Keratinocyte (primary cell): ENCODE results near the gene EPHB2. TPM values are rescaled to one million over a fixed set of nuclear protein-coding genes. Genes with fewer than 3 reads are reported as not detected.
A peak's percentile ranks its signal among the peaks of the same experiment; 100 is the strongest.

Experiments used
- DNase-seq: peaks from one replicate; pipeline ENCODE4 v3.0.0-alpha.2; 2011; ENCODE audit warnings: low read depth, missing footprints, low spot score
- FAIRE-seq: peaks from 2 replicates; lab custom pipeline; 2011; peaks lifted over from hg19 to GRCh38; lab: Jason Lieb, UNC
- H2AFZ ChIP-seq: 2 replicates; pipeline ENCODE4 v1.6.0; 2012; ENCODE audit warnings: low read length, control low read depth, inconsistent platforms; ENCODE audit not compliant: control insufficient read depth
- H3K27ac ChIP-seq: 2 replicates; pipeline ENCODE4 v1.5.1; 2011; ENCODE audit warnings: low read length; ENCODE audit not compliant: control insufficient read depth, insufficient read depth
- H3K27me3 ChIP-seq: 3 replicates; pipeline ENCODE4 v1.6.0; 2011; ENCODE audit warnings: low read length; ENCODE audit not compliant: control insufficient read depth, insufficient read depth; ENCODE audit errors: extremely low read depth
- H3K36me3 ChIP-seq, 2 experiments: 2 replicates in 1 of 2; 3 replicates in 1 of 2; pipeline ENCODE4 v1.5.1; 2011; ENCODE audit warnings: low read length in 2 of 2, mild to moderate bottlenecking in 1 of 2; ENCODE audit not compliant: control insufficient read depth in 2 of 2, insufficient read depth in 2 of 2; ENCODE audit errors: extremely low read depth in 1 of 2
- H3K4me1 ChIP-seq: 3 replicates; pipeline ENCODE4 v1.5.1; 2011; ENCODE audit warnings: low read length; ENCODE audit not compliant: control insufficient read depth, insufficient read depth; ENCODE audit errors: extremely low read depth
- H3K4me2 ChIP-seq: 3 replicates; pipeline ENCODE4 v1.6.0; 2011; ENCODE audit warnings: low read depth, low read length; ENCODE audit not compliant: control insufficient read depth, insufficient read depth; ENCODE audit errors: extremely low read depth
- H3K4me3 ChIP-seq, 3 experiments: fragments of 200-600 bp in 1 of 3; sonication (generic) in 1 of 3; 2 replicates in 2 of 3; 3 replicates in 1 of 3; pipeline ENCODE4 v1.5.1; 2011 to 2016; ENCODE audit warnings: low read length in 3 of 3, mild to moderate bottlenecking in 3 of 3, control low read depth in 2 of 3, inconsistent platforms in 1 of 3, low read depth in 1 of 3, mixed read lengths in 1 of 3, mixed run types in 1 of 3, moderate library complexity in 1 of 3; ENCODE audit not compliant: control insufficient read depth in 2 of 3, insufficient read depth in 2 of 3; ENCODE audit errors: extremely low read depth in 1 of 3
- H3K79me2 ChIP-seq: 2 replicates; pipeline ENCODE4 v1.6.0; 2012; ENCODE audit warnings: low read length; ENCODE audit not compliant: control insufficient read depth, insufficient read depth
- H3K9ac ChIP-seq: 3 replicates; pipeline ENCODE4 v1.6.0; 2011; ENCODE audit warnings: low read length; ENCODE audit not compliant: control insufficient read depth, insufficient read depth; ENCODE audit errors: extremely low read depth
- H3K9me1 ChIP-seq: 3 replicates; pipeline ENCODE4 v1.6.0; 2011; ENCODE audit warnings: low read length; ENCODE audit not compliant: control insufficient read depth, insufficient read depth; ENCODE audit errors: extremely low read depth
- H3K9me3 ChIP-seq: 2 replicates; pipeline ENCODE4 v1.5.1; 2012; ENCODE audit warnings: low read depth, low read length; ENCODE audit not compliant: control insufficient read depth
- H4K20me1 ChIP-seq: 3 replicates; pipeline ENCODE4 v1.6.0; 2011; ENCODE audit warnings: low read length; ENCODE audit not compliant: control insufficient read depth, insufficient read depth; ENCODE audit errors: extremely low read depth
- CTCF ChIP-seq, 3 experiments: IDR thresholded peaks in 1 of 3; conservative IDR thresholded peaks in 1 of 3; optimal IDR thresholded peaks in 1 of 3; 2 replicates in 2 of 3; 3 replicates in 1 of 3; pipeline versions ENCODE3 to v1.5.1; 2011; ENCODE audit warnings: low read length in 3 of 3, mild to moderate bottlenecking in 3 of 3, moderate library complexity in 2 of 3, control low read depth in 1 of 3, inconsistent platforms in 1 of 3; ENCODE audit not compliant: insufficient read depth in 2 of 3; ENCODE audit errors: extremely low read depth in 1 of 3
- EZH2 ChIP-seq: IDR thresholded peaks from one replicate; pipeline ENCODE4 v1.6.1; 2012; ENCODE audit warnings: inconsistent platforms, mild to moderate bottlenecking, low read length, moderate library complexity
- dilution Hi-C: fragments of 300-500 bp; cut with MboI; formaldehyde crosslinking; loops from one replicate; pipeline ENCODE4 v1.7.0; 2020; ENCODE audit warnings: low sequenced_read_pairs; ENCODE audit not compliant: extremely low pct_ligation_motif_present
- polyA plus RNA-seq, 5 experiments: library from polyadenylated mRNA; depleted of rRNA in 3 of 5; stranded (reverse) in 3 of 5; stranded (forward) in 1 of 5; unstranded in 1 of 5; fragments of >200 nt; gene quantifications; 1 replicate in 1 of 5; 2 replicates in 3 of 5; 3 replicates in 1 of 5; pipeline versions ENCODE4 v1.2.1 to v1.2.3, GENCODE V29; 2011 to 2012; ENCODE audit warnings: missing spikeins in 2 of 5, low read depth in 1 of 5, low replicate concordance in 1 of 5

The EPHB2 gene
- polyA plus RNA-seq, 1 donor (not counting 4 experiments of a cell fraction or from before 2014, with no cell fraction given) = 0.10 TPM

DNA sequence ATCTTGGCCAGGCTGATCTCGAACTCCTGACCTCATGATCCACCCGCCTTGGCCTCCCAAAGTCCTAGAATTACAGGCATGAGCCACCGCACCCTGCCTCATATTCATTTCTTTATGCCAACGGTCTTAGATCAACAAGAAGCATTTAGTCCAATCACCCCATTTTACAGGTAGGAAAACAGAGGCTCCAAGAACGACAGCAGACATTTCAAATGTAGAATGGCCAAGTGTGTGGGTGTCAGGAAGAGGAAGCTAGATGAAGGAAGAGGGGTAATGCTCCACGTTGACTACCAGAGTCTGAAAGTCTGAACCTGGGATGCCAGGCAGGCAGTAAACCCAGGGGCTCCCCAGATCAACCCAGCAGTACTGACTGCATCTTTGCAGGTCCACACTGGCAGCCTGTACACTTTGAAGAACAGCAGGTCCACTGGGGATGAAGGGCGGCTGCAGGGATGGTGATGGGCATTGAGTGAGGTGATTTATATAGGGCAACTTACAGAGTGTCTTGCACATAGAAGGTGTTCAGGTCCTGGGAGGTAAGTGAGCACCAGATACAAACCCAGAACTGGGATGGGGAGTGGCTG lies 120.2 kb downstream of the EPHB2 start:
- Histone ChIP-seq H3K27ac (peak overlapping the region; percentile 85), H2AFZ (no peak overlapping the region), H4K20me1 (no peaks in the 10 kb centered on the region), H3K79me2 (no peaks in the 10 kb centered on the region), H3K4me2 (peak overlapping the region; percentile 80), H3K9me1 (peaks cover 7% of the 10 kb centered on the region), H3K9me3 (no peaks in the 10 kb centered on the region), H3K36me3 (no peaks in the 10 kb centered on the region), H3K9ac (peak overlapping the region; percentile 25), H3K4me3 (no peak overlapping the region), H3K4me1 (peaks cover 70% of the 10 kb centered on the region), H3K27me3 (no peaks in the 10 kb centered on the region)
- DNase-seq (no peak), FAIRE-seq (no peak)
- TF ChIP-seq CTCF (optimal IDR thresholded peaks at IDR 0.05 in 1 of 3, IDR thresholded peaks at IDR 0.05 in 1 of 3, conservative IDR thresholded peaks at IDR 0.05 in 1 of 3; ENCODE audit: extremely low read depth in 1 of 3, insufficient read depth in 2 of 3, low read length in 3 of 3) (no peak), EZH2 (no peak)
- dilution Hi-C loops = no loop called here

GRCh38 chr1:22831729-22832413 lies 121.2 kb downstream of the EPHB2 start:
- Histone ChIP-seq H4K20me1 (no peaks in the 10 kb centered on the region), H3K9me1 (peaks cover 7% of the 10 kb centered on the region), H3K9ac (peak overlapping the region; percentile 66), H3K79me2 (no peaks in the 10 kb centered on the region), H3K9me3 (no peaks in the 10 kb centered on the region), H3K27ac (peak overlapping the region; percentile 85), H3K4me2 (peak overlapping the region; percentile 80), H3K4me1 (peaks cover 60% of the 10 kb centered on the region), H3K36me3 (no peaks in the 10 kb centered on the region), H3K4me3 (peak overlapping the region in 2 of 3 experiments; percentile 19 to 27), H3K27me3 (no peaks in the 10 kb centered on the region), H2AFZ (peak overlapping the region; percentile 35)
- DNase-seq (peak; percentile 91), FAIRE-seq (peak; percentile 99)
- dilution Hi-C loops = no loop called here
- no peak for TF ChIP-seq CTCF (optimal IDR thresholded peaks at IDR 0.05 in 1 of 3, IDR thresholded peaks at IDR 0.05 in 1 of 3, conservative IDR thresholded peaks at IDR 0.05 in 1 of 3; ENCODE audit: extremely low read depth in 1 of 3, insufficient read depth in 2 of 3, low read length in 3 of 3)
- TF ChIP-seq EZH2 = no peak
